AG04450 (cell line): Measurements from ENCODE around the gene ZNF296. TPM values are rescaled to one million over a fixed set of nuclear protein-coding genes. Genes with fewer than 3 reads are reported as not detected.
A peak's percentile ranks its signal among the peaks of the same experiment; 100 is the strongest.

ENCODE experiments used
- CTCF ChIA-PET: fragments of 300-600, 350-600 bp; formaldehyde crosslinking; extraction: SDS; loops from one replicate; lab custom pipeline; 2022; ENCODE audit warnings: antibody characterized with exemption, inconsistent platforms; lab: Charles Lee
- POLR2A ChIA-PET: fragments of 350-600 bp; formaldehyde crosslinking; extraction: SDS; loops from one replicate; lab custom pipeline; 2021; ENCODE audit warnings: antibody characterized with exemption, inconsistent platforms; lab: Yijun Ruan, JAX
- DNase-seq: peaks from one replicate; pipeline ENCODE4 v3.0.0-alpha.2; 2011; ENCODE audit warnings: low read depth, low spot score
- H3K27ac ChIP-seq: one replicate; pipeline ENCODE4 v1.5.1; 2012; ENCODE audit warnings: low read depth, low read length, control low read depth
- H3K27me3 ChIP-seq: one replicate; pipeline ENCODE4 v1.6.0; 2012; ENCODE audit warnings: low read length; ENCODE audit not compliant: control insufficient read depth, insufficient read depth
- H3K4me3 ChIP-seq: 2 replicates; pipeline ENCODE4 v1.5.1; 2011; ENCODE audit warnings: mild to moderate bottlenecking, low read depth, low read length, control low read depth
- H3K9me3 ChIP-seq: 2 replicates; pipeline ENCODE4 v1.5.1; 2012; ENCODE audit warnings: low read length; ENCODE audit not compliant: control insufficient read depth, insufficient read depth
- CTCF ChIP-seq: IDR thresholded peaks from 2 replicates; pipeline ENCODE4 v1.5.1; 2011; ENCODE audit warnings: low read depth, low read length, control low read depth, inconsistent platforms
- polyA plus RNA-seq: library from polyadenylated mRNA; depleted of rRNA; stranded (reverse); fragments of >200 nt; gene quantifications from 2 replicates; pipeline ENCODE4 v1.2.3, GENCODE V29; 2011

The ZNF296 gene
- polyA plus RNA-seq, 1 experiment, result not detected

GRCh38 chr19:45059258-45059965 lies 16.9 kb downstream of the ZNF296 start:
- no peaks in the 10 kb centered on the region for H3K9me3 ChIP-seq
- no peaks in the 10 kb centered on the region for H3K27me3 ChIP-seq
- no peak overlapping the region for H3K4me3 ChIP-seq
- TF ChIP-seq CTCF, result peak; percentile 86
- DNase-seq, result peak; percentile 15
- POLR2A ChIA-PET, result interaction anchor here (0.7 to 1.1 kb wide), 2 partner anchors 10 to 19 kb away, joined by 3 read pairs; no protein-coding TSS in a partner anchor
- peak overlapping the region; percentile 11 for H3K27ac ChIP-seq
- CTCF ChIA-PET, result interaction anchor here (0.5 to 2.7 kb wide), 24 partner anchors 9 to 280 kb away, joined by 3 to 27 read pairs (median 5); partner anchors contain the start of genes CLASRP and ZNF296

DNA sequence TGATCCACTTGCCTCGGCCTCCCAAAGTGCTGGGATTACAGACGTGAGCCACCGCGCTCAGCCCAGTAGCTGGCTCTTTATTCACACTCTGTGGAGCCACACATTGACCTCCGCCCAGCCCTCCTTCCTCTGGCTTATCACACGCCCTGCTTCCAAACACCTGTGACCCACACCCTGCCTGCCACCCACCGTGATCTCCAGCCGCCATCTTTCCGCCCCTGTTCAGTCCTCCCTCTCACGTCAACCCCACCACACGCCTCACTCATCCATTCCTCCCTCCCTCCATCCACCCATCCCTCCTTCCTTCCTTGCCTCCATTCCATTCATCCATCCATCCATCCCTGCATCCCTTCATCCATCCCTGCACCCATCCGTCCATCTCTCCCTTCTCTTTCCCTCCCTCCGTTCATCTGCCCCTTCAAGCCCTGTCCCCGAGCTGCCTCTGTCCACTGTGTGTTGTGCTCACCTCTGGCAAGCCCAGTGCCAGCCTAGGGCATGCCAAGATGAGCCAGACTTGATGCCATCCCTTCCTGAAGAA lies 17.6 kb downstream of the ZNF296 start:
- no peak for TF ChIP-seq CTCF
- ChIA-PET POLR2A (interaction anchor here (1.1 kb wide), 1 partner anchor 19 kb away, joined by 3 read pairs; no protein-coding TSS in a partner anchor), CTCF (interaction anchor here (1.1 to 1.7 kb wide), 7 partner anchors 13 to 75 kb away, joined by 3 to 9 read pairs (median 5); partner anchors contain the start of gene ZNF296)
- no peak for DNase-seq
- Histone ChIP-seq H3K4me3 (no peak overlapping the region), H3K9me3 (no peaks in the 10 kb centered on the region), H3K27ac (peak overlapping the region; percentile 11), H3K27me3 (no peaks in the 10 kb centered on the region)

DNA sequence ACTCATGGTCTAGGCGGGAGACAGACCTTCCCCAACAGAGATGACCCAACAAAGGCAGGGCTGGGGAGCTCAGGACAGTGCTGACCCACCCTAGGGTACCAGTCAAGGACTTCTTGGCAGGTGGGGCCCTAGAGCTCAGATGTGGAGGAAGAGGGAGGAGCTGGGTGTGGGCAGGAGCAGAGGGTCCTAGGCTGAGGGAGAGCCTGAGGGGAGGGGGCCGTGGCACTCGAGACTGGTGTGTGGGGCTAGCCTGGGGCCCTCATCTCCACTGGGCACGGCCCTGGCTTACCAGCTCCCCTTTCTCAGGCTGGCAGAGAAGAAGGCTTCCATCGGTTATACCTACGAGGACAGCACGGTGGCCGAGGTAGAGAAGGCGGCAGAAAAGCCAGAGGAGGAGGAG lies 18.8 kb downstream of the ZNF296 start:
- ChIA-PET POLR2A (no interaction called here), CTCF (no interaction called here)

GRCh38 chr19:45056831-45057230 lies 19.4 kb downstream of the ZNF296 start:
- no peak for TF ChIP-seq CTCF
- POLR2A ChIA-PET, result no interaction called here
- DNase-seq, result no peak

More for the DNA sequence above, 18.8 kb downstream of the ZNF296 start:
- TF ChIP-seq CTCF, result no peak
- H3K4me3 ChIP-seq, result no peak overlapping the region
- no peak for DNase-seq
- no peaks in the 10 kb centered on the region for H3K9me3 ChIP-seq
- H3K27ac ChIP-seq, result no peak overlapping the region
- H3K27me3 ChIP-seq, result no peaks in the 10 kb centered on the region

More at GRCh38 chr19:45056831-45057230, 19.4 kb downstream of the ZNF296 start:
- Histone ChIP-seq H3K27me3 (no peaks in the 10 kb centered on the region), H3K27ac (no peak overlapping the region), H3K4me3 (no peak overlapping the region), H3K9me3 (no peaks in the 10 kb centered on the region)
- CTCF ChIA-PET, result interaction anchor here (0.5 kb wide), 1 partner anchor 50 kb away, joined by 3 read pairs; no protein-coding TSS in a partner anchor
